HG03521 (cell line): ENCODE measurements around the gene ZNF384.

Experiments used
- ATAC-seq: cut with Tn5 transposase; IDR thresholded peaks from one replicate; pipeline ENCODE4 v1.9.1; 2021; ENCODE audit warnings: mild to moderate bottlenecking, moderate library complexity; ENCODE audit not compliant: unreplicated experiment

The ZNF384 gene

GRCh38 chr12:6699989-6700645 is 10.9 kb upstream of the ZNF384 start:
- no peak for ATAC-seq

GRCh38 chr12:6699259-6699988 is 10.2 kb upstream of the ZNF384 start:
- ATAC-seq: no peak

GRCh38 chr12:6698352-6699046 is 9.3 kb upstream of the ZNF384 start:
- no peak for ATAC-seq

- ATAC-seq: no peak
Observed at GRCh38 chr12:6697584-6698351, 8.6 kb upstream of the ZNF384 start.

- ATAC-seq: no peak
Observed at GRCh38 chr12:6696690-6697583, 7.8 kb upstream of the ZNF384 start.

GRCh38 chr12:6695313-6696045 is 6.3 kb upstream of the ZNF384 start:
- no peak for ATAC-seq

GRCh38 chr12:6694701-6695100 is 5.5 kb upstream of the ZNF384 start:
- no peak for ATAC-seq

- no peak for ATAC-seq
Observed at GRCh38 chr12:6693832-6694355, 4.7 kb upstream of the ZNF384 start.

GRCh38 chr12:6692888-6693287 is 3.7 kb upstream of the ZNF384 start:
- ATAC-seq: no peak

GRCh38 chr12:6691473-6691872 is 2.3 kb upstream of the ZNF384 start:
- ATAC-seq: no peak

- no peak for ATAC-seq
Observed at GRCh38 chr12:6688543-6688998, 604 bp downstream of the ZNF384 start.

- no peak for ATAC-seq
Observed at GRCh38 chr12:6685814-6686213, 3.4 kb downstream of the ZNF384 start.

GRCh38 chr12:6684609-6685008 is 4.6 kb downstream of the ZNF384 start:
- no peak for ATAC-seq

- ATAC-seq: no peak
Observed at GRCh38 chr12:6676962-6677361, 12.2 kb downstream of the ZNF384 start.

GRCh38 chr12:6672143-6672542 is 17.0 kb downstream of the ZNF384 start:
- no peak for ATAC-seq

- no peak for ATAC-seq
Observed at GRCh38 chr12:6667559-6668210, 21.5 kb downstream of the ZNF384 start.

- no peak for ATAC-seq
Observed at GRCh38 chr12:6666211-6666610, 23.0 kb downstream of the ZNF384 start.

GRCh38 chr12:6664902-6665301 is 24.3 kb downstream of the ZNF384 start:
- no peak for ATAC-seq
